Ovary (tissue), 3 donors: ENCODE measurements around the gene QPCT.

ENCODE experiments used
- EP300 ChIP-seq: sonication (generic); formaldehyde crosslinking; IDR thresholded peaks from one replicate; pipeline ENCODE4 v1.6.1; 2017; ENCODE audit warnings: antibody characterized with exemption
- TF ChIP-seq, protein P1 (sequence below), 3 donors: fragments of 450-650 bp in 2 of 3; fragments of 200-600 bp in 1 of 3; IDR thresholded peaks; one replicate each; pipeline versions ENCODE4 v1.5.1 to v1.8.0; 2016 to 2022; ENCODE audit warnings: antibody characterized with exemption in 3 of 3, mild to moderate bottlenecking in 1 of 3
- donor health status: DM: no; HTN: no; CAD: no.

DNA sequence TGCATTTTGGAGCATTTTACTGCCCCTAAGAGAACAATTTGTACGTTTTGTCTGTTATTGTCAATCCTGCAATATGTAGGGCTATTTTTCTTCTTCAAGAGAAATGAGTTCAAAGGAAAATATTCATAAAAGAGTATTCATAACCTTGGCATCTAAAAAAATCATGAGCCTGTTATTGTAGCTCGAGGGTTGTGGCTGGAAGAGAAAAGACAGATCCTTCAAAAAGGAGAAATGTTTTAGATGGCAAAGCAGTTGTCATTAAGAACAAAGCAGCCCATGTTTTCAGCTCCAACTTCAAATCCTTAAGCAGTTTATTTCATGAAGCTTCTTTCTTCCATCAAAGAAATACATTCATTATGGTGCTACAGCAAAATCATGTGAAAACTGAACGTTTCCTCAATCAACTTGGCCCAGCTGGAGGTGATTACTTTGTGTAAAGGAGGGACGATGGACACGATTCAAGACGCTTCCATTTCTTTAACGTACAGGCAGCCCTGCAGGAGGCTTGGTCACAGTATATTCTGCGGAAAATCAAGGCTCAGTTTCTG, 31.4 kb downstream of the QPCT start:
- TF ChIP-seq, protein P1, sequence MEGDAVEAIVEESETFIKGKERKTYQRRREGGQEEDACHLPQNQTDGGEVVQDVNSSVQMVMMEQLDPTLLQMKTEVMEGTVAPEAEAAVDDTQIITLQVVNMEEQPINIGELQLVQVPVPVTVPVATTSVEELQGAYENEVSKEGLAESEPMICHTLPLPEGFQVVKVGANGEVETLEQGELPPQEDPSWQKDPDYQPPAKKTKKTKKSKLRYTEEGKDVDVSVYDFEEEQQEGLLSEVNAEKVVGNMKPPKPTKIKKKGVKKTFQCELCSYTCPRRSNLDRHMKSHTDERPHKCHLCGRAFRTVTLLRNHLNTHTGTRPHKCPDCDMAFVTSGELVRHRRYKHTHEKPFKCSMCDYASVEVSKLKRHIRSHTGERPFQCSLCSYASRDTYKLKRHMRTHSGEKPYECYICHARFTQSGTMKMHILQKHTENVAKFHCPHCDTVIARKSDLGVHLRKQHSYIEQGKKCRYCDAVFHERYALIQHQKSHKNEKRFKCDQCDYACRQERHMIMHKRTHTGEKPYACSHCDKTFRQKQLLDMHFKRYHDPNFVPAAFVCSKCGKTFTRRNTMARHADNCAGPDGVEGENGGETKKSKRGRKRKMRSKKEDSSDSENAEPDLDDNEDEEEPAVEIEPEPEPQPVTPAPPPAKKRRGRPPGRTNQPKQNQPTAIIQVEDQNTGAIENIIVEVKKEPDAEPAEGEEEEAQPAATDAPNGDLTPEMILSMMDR (IDR thresholded peaks at IDR 0.05), result no peak
- TF ChIP-seq EP300, result no peak
